ENCODE results near the gene SLC5A3.
A peak's percentile ranks its signal among the peaks of the same experiment; 100 is the strongest.

Gene SLC5A3

DNA sequence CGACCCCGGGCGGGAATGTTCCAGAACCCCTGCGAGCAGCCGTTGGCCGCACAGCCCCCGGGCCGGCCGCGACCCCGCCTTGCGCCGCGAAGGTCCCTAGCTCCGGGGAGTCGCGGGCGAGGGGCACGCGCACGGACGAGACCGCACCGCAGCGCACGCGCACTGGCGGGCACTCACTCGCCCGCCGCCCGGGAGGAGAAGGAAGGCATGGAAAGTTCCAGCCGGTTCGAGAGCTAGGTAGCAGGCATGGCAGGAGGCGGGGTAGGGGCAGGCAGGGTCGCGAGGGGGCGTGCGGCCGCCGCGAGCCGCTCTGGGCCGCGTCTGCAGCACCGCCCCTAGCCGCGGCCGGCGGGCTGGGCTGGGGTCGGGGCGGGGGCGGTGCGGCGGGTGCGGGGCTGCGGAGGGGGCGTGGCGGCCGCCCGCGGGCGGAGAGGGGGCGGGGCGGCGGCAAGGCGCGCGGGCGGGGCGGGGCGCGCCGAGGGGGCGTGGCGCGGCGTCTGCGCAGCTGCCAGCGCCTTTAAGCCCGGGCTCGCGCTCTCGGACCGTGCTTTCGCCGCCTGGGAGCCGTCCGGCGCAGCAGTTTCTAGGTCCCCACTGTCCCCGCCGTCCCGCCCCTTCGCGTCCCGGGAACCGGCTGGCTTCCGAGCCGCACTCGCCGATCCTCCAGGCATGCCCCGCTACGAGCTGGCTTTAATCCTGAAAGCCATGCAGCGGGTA, at the start of gene SLC5A3, which contains the start of gene MRPS6:
Gene SLC5A3 (plus strand): TSS at position 547 of the 717 bp plus-strand sequence. CDS start 21,621 bp downstream, outside the sequence.
Gene MRPS6 (plus strand): TSS at position 547 of the 717 bp plus-strand sequence. CDS start 123 bp downstream, at position 670.
- peak; percentile 60 for DNase-seq (ENCODE audit: low spot score)

DNA sequence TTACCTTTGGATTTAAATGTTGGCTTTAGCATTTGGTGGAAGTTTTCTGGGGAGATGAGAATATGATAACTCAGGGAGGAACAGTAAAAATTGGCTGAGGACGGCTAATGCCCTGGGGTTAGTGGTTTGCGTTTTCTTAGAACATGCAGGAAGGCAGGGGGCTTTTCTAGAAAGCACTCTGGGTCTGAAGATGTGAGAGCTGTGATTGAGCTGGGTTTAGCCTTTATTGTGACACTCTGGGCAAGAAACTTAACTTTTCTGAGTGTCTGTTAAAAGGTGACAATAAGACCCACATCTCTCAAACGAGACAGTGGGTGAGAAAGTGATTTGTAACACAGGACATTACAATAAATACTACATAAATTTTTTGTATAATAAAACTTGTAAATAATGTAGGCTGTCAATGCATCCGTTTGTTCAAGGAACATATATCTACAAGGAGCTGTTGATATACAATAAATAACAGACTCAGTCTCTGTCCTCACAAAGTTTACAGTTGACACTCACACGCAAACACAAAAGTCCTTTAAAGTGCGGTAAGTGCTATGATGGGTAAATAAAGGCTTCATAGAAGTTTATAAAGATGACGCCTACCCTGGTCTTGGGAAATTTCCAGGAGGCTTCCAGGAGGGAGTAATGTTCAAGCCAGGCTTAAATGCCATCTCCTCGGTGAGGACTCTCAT, 49.5 kb upstream of the SLC5A3 start:
- no peak for DNase-seq (ENCODE audit: low spot score)

DNA sequence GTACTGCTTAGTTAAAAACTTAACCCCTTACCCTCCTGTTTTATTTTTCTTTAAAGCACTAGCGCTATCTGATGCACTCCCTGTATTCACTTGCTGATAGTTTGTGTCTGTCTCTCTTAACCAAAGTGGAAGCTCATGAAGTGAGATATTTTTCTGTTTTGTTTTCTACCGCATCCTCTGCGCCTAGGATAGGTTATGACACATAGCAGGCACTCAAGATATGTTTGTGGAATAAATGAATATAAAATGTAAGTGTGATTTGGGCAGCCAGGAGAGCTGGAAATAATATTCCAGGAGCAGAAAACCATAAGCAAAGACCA, 49.0 kb upstream of the SLC5A3 start:
- DNase-seq (ENCODE audit: low spot score): no peak

DNA sequence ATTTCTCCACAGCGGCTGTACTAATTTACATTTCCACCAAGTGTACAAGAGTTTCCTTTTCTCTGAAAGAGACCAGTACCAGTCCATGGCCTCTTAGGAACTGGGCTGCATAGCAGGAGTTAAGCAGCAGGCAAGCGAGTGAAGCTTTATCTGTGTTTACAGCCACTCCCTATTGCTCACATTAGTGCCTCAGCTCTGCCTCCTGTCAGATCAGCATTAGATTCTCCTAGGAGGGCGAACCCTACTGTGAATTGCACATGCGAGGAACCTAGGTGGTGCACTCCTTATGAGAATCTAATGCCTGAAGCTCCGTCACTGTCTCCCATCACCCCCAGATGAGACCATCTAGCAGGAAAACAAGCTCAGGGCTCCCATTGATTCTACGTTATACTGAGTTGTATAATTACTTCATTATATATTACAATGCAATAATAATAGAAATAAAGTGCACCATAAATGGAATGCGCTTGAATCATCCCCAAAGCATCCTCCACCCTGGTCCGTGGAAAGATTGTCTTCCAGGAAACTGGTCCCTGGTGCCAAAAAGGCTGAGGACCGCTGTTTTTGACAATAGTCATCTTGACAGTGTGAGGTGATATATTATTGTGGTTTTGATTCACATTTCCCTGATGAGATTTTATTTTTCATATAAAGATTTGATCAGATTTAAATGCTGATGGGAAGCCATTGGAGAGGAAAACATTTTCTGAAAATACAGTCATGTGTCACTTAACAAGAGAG, 45.5 kb upstream of the SLC5A3 start:
- no peak for DNase-seq (ENCODE audit: low spot score)

DNA sequence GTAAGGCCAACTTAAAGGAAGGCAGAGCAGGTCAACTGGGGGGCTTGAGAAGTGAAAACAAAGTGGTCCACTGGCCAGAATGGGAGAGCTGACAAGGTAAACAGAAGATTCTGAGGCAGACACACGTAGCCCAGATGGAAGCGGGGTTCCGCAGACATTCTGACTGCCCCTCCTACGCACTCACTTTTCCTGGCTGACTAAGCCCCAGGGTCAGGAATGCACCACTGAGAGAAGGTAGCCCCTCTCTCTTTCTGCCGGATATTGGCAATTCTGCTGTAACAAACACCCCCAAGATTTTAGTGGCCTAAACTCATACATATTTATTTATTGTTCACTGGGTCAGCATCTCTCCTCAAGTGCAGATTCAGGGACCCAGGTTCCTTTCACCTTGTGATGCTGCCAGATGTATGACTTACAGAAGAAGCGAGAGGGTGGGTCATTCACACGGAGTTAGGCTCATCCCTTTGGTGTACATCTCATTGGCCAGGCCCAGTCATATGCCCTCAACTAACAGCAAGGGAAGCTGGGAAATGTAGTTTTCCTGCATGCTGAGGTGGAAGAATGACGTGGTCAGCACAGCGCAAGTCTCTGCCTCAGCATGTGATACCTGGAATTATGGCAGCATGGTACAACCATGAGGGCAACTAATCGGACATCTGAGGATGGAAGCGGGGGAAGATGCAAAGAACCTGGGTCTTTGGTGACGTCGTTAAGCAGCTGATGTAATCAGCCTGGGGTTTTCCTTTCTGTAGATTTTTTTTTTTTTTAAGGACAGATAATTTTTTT, 43.4 kb upstream of the SLC5A3 start:
- DNase-seq (ENCODE audit: low spot score): peak; percentile 54

DNA sequence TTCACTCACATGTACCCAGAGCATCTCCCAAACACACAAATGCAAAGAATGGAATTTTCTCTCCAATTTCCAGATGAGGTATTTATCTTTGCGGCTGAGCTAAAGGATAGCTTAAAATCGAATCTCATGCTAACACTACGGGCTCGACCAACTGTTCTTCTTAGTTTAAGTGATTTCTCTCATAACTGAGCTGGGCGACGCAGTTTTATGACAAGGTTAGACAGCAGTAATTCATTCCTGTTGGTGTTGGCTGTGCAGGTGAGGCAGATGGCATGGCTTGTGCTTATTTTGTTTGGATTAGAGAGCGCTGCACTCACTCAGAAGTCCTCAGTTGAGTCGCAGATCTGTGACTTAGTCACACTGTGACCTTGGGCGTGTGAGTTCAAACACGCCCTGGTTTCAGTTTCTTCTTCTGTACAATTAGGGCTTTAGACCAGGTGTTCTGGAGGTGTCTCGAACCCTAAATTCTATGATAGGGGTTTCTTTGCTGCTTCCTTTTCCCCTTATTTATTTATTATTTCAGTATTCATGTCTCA, 41.5 kb upstream of the SLC5A3 start:
- no peak for DNase-seq (ENCODE audit: low spot score)

DNA sequence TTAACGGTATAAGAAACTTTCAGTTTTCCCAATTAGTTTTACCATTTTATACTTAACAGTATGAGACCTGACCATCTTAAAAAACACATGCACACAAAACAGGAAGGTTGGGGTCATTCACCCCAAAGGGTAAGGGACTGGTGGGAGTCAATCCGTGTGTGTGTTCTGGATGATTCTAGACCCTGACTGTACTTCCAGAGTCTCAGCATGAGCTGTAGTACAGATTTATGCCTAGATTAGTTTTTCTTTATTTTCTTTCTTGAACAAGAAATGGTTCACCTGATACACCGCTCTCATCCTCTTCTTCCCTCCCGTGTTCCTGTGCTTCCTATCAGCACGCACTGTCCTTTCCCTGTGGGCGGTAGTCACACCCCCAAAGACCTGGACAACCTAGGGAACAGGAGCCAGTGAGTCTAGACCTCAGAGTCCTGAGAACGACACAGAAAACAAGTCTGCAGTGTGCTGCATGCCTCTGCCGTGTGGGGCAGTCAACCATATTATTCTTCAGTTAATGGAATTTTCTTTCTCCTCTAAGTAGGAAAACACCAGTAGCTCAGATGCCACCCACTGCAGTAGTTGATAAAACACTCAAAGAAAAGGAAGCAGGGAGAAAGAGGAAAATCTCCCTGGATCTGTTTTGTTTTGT, 38.9 kb upstream of the SLC5A3 start:
- DNase-seq (ENCODE audit: low spot score): no peak

DNA sequence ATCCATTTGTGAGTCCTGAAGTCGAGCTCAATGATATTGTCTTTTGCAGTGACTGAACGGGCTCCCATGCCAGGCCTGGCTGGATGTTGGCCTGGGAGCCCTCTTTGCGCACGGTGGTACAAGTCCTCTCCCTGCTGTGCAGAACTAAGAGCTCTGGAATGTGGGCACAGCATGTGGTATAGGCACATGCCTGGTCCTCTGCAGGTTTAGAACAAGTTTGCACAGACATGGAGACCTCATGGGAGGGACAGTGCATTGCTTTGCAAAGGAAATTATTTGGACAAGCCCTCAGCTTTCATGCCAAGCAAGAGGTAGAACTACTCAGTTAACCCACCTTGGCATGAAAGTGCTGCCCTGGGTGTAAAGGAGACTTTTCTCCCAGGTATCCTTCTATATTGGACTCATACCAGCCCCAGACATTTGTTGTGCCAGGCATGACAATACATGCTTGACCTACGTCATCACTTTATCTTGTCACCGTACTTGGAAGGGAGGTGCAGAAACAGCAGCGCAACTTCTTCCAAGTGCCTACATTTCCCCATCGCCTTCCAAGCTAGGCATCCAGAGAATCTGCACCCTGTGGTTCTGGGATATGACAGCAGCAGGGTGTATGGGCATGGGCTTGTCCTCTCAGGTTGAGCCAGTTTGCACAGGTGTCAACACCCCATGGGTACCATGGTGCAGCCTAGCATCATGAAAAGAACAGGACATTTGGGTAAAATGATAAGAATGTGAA, 37.6 kb upstream of the SLC5A3 start:
- DNase-seq (ENCODE audit: low spot score): no peak

DNA sequence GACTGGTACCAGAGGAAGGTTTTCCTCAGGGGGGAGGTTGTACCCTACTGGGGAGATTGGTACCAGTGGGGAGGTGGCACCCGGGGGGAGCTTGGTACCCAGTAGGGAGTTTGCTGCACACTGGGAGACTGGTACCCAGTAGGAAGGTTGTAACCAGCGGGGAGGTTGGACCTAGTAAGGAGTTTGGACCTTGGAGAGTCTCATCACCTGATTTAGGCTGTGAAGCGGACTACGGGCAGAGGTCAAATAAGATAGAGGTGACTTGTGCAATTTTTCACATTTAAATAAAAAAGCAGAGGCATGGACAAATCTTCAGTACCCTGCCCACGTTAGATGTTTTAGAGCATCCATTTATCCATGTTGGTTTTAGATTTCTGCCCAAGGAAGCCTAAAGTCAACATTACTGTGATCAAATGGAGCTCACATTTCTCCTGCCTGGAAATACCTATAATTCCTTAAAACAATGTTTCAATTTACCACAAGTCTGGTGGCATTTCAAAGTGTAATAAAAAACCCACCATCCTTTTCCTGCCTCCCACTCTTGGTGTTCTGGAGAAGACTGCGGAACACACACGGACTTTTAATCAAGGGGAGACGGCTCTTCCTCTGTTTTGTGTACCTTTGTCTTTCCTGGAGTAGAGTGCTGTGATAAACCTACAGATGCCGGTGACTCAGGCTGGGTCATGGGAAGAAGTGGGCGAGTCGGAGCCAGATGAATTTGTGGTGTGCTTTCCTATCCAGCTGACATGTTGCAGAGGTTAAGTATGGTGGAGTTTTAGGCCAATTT, 36.2 kb upstream of the SLC5A3 start:
- no peak for DNase-seq (ENCODE audit: low spot score)

DNA sequence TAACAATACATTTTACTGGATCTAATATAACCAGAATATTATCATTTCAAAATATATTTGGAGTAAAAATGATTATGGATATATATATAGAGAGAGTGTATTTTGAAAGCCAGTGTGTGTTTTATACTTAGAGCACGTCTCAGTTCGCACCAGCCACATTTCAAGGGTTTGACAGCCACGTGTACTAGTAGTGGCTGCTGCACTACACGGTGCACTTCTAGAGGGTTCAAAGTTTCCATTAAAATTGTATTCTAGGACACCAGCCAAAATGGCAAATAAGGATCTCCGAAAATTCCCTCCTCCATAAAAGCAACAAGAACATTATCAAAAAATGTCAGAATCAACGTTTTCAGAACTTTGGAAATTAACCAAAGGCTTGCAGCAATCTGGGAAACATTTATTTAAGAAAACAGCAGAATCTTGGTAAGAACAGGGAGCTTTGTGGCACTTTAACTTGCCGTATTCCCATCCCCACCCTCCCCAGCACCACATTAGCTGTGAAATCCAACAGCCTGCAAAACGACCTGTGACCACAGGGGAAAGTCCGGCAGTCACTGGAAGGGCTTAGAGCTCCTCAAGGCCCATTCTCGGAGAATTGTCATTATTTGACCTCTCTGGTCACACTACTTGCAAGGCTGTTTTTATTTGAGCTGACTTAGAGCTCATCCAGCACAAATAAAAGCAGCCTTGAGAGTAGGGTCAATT, 33.5 kb upstream of the SLC5A3 start:
- no peak for DNase-seq (ENCODE audit: low spot score)

DNA sequence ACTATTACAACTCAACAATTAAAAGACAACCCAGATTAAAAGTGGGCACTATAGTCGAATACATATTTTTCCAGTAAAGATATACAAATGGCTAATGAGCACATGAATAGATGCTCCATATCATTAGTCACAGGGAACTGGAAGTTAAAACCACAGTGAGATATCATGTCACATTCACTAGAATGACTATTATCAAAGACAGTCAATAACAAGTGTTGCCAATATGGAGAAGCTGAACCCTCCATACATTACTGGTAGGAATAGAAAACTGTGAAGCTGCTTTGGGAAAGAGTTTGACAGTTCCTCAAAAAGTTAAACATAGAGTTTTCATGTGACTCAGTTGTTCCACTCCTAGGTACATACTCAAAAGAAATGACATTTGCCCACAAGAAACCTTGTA, 30.6 kb upstream of the SLC5A3 start:
- no peak for DNase-seq (ENCODE audit: low spot score)

DNA sequence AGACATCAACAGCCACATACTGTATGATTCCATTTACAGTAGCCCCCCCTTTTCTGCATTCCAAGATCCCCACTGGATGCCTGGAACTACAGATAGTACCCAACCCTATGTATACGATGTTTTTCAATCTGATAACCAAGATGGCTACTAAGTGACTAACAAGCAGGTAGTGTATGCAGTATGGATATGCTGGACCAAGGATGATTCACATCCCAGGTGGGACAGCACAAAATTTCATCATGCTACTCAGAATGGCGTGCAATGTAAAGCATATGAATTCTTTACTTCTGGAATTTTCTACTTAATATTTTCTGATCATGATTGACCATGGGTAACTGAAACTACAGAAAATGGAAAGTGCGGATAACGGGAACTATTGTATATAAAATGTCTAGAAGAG, 30.0 kb upstream of the SLC5A3 start:
- no peak for DNase-seq (ENCODE audit: low spot score)

DNA sequence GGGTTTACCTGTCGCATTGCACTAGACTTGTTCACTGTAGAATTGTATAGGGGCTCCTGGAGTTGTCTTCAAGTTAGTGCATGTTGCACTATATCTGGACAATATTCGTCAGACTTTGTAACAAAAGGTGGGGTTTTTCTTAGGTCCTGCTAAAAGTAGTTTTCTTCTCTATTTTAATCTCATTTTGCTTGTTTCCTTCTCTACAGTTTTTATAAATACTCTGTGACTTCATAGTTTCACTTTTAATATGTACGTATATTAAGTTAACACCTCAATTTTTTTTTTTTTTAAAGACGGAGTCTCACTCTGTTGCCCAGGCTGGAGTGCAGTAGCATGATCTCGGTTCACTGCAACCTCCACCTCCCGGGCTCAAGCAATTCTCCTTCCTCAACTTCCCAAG, 26.5 kb upstream of the SLC5A3 start:
- DNase-seq (ENCODE audit: low spot score): no peak

DNA sequence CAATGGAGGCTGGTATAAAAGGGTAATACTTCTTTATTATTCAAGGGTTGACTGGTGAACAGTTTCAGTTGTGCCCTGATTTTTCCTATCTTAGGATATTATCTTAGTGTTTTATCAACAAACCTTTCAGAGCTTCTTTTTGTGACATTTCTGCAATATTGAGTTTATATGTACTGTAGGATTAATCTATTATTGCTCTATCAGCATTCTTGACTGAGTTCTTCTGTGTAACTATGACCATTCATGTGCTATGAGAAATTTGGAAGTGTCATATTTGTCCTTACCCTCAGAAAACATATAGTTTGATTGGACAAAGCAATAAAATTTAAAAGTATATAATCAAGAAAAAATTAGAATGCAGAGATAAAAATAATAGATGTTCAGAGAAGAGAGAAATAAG, 25.5 kb upstream of the SLC5A3 start:
- DNase-seq (ENCODE audit: low spot score): no peak

DNA sequence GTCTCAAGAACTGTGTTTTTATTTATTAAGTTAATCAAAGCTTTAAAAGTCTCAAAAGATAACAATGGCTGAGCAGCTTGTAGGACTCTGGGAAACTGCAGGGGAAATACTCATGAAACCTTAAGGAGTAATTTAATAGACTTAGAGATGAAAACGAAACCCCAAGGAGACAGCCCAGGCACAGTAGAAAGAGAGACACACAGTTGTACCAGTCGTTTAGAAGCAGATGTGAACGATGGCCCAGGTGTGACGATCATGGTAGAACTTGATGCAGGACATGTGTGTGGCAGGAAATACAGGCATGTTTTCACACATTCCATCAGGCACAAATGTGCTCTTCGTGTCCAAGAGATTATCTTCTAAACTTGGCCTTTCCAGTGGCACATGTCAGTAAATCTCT, 21.2 kb upstream of the SLC5A3 start:
- no peak for DNase-seq (ENCODE audit: low spot score)

DNA sequence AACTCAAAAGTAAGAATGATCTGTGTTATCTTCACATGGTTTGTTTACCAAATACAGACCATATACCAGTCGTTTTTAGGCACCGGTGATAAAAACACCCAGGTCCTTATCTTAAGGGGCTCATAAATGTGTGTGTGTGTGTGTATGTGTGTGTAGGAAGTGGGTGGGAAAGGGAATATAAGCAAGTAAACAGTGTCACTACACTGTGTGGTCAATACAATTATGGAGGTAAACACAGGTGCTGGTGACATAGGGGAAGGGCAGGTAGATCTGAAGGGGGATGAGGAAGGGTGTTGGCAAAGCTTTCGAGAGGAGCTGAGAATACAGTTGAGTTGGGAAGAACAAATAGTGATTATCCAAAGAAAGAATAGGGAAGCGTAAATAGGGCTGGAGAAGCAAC, 19.1 kb upstream of the SLC5A3 start:
- DNase-seq (ENCODE audit: low spot score): no peak

DNA sequence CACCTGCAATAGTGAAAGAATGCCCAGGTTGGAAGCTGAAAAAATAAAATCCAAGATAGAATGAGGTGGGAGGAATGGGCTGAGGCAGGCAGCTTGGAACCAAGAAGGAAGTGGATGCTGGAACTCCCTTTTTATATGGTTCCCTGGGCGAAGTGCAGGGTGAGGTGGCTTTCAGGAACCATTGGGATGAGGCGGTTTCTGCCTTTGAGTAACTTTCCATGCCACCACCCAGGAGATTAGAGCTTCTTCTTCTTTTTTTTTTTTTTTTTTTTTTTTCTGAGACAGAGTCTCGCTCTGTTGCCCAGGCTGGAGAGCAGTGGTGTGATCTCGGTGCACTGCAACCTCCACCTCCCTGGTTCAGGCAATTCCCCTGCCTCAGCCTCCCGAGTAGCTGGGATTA, 17.8 kb upstream of the SLC5A3 start:
- no peak for DNase-seq (ENCODE audit: low spot score)

DNA sequence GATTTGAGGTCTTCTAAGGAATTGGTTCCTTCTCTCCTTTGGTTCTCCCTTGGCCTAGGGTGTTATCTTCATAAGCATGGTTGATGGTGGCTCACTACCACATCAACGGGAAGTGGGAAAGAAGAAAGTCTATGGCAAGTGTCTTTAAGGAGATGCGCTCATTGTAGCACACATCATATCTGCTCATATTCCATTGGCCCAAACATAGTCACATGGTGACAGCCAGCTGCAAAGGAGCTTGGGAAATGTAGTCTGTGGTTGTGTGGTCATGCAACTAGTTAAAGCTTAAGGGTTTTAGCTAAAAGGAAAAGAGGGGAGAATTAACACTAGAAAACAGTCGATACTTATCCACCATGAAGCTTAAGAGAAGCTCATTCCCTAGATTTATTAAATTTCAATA, 11.4 kb upstream of the SLC5A3 start:
- DNase-seq (ENCODE audit: low spot score): no peak

DNA sequence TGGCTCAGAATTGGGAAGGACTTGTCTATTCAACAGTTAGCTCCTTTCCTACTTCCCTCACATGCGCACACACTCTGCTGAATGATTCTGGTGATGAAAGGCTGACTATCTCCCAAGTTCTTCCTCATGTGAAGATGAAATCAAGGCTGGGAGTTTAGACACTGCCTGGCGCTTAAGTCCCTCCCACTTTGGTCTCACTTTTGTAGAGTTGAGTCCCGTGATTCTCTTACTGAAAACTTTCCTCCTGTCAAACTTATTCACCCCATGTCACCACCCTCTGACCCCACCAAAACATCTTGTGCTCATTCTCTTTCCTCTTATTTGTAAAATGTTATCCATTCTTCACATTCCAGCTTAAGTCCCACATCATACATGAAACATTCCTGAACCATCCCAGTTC, 8.4 kb upstream of the SLC5A3 start:
- no peak for DNase-seq (ENCODE audit: low spot score)

All from CD4-positive, alpha-beta T cell treated with Interleukin-15 for 4 hours (primary cell).